IMR-90 (cell line): ENCODE measurements around the gene ELP2. TPM values are rescaled to one million over a fixed set of nuclear protein-coding genes. Genes with fewer than 3 reads are reported as not detected.
A peak's percentile ranks its signal among the peaks of the same experiment; 100 is the strongest.

ENCODE experiments used
- ATAC-seq: fragments of 200-7000 bp; cut with Tn5 transposase; 2 replicates; pipeline ENCODE4 v1.9.1; 2020; ENCODE audit warnings: low read depth, mild to moderate bottlenecking, moderate library complexity
- BruUV-seq: library from RNA; stranded (reverse); fragments of 400-500 nt; replicated peaks from 2 replicates; lab custom pipeline; 2021; lab: Mats Ljungman, UMichigan
- CTCF ChIA-PET: fragments of 300-600 bp; formaldehyde crosslinking; extraction: SDS; loops from one replicate; lab custom pipeline; 2021; ENCODE audit warnings: antibody characterized with exemption; lab: Yijun Ruan, JAX
- POLR2A ChIA-PET: fragments of 300-600 bp; sonication (Branson Sonifier 250); formaldehyde crosslinking; loops from one replicate; lab custom pipeline; 2022; ENCODE audit warnings: antibody characterized with exemption; ENCODE audit not compliant: unreplicated experiment; lab: Charles Lee
- DNase-seq: peaks from one replicate; pipeline ENCODE4 v3.0.0; 2013
- H2AFZ ChIP-seq: replicated peaks from 2 replicates; pipeline ENCODE3; 2013; ENCODE audit warnings: low read length, mild to moderate bottlenecking; ENCODE audit not compliant: poor library complexity
- H2AK5ac ChIP-seq: 2 replicates; pipeline ENCODE4 v1.6.1; 2013; ENCODE audit warnings: low read depth, low read length, inconsistent platforms
- H2AK9ac ChIP-seq: replicated peaks from 2 replicates; pipeline ENCODE3; 2013; ENCODE audit warnings: mild to moderate bottlenecking, low read depth, low read length, moderate library complexity; ENCODE audit not compliant: poor library complexity
- H2BK120ac ChIP-seq: 2 replicates; pipeline ENCODE4 v1.6.1; 2013; ENCODE audit warnings: low read depth, low read length, inconsistent platforms
- H2BK15ac ChIP-seq: 3 replicates; pipeline ENCODE4 v1.6.1; 2013; ENCODE audit warnings: low read depth, low read length, inconsistent platforms
- H2BK20ac ChIP-seq: 2 replicates; pipeline ENCODE4 v1.6.1; 2013; ENCODE audit warnings: low read depth, mild to moderate bottlenecking, inconsistent platforms, low read length, moderate library complexity
- H2BK5ac ChIP-seq: 2 replicates; pipeline ENCODE4 v1.6.1; 2013; ENCODE audit warnings: mild to moderate bottlenecking, low read depth, low read length, inconsistent platforms; ENCODE audit not compliant: poor library complexity, severe bottlenecking
- H3K14ac ChIP-seq: replicated peaks from 2 replicates; pipeline ENCODE4 v1.6.1; 2013; ENCODE audit warnings: low read depth, low read length, inconsistent platforms
- H3K18ac ChIP-seq: 2 replicates; pipeline ENCODE4 v1.6.1; 2013; ENCODE audit warnings: low read depth, low read length, control low read depth
- H3K23ac ChIP-seq: 2 replicates; pipeline ENCODE4 v1.6.1; 2013; ENCODE audit warnings: low read depth, low read length, inconsistent platforms
- H3K27ac ChIP-seq: 2 replicates; pipeline ENCODE4 v1.5.1; 2013; ENCODE audit warnings: mild to moderate bottlenecking, control low read depth, low read length; ENCODE audit not compliant: insufficient read depth
- H3K27me3 ChIP-seq: 2 replicates; pipeline ENCODE4 v1.6.1; 2013; ENCODE audit warnings: low read length; ENCODE audit not compliant: control insufficient read depth, insufficient read depth
- H3K36me3 ChIP-seq: 2 replicates; pipeline ENCODE4 v1.6.1; 2013; ENCODE audit warnings: low read length, mixed read lengths; ENCODE audit not compliant: control insufficient read depth, insufficient read depth
- H3K4ac ChIP-seq: 2 replicates; pipeline ENCODE4 v1.6.1; 2013; ENCODE audit warnings: low read depth, low read length, inconsistent platforms
- H3K4me1 ChIP-seq: 2 replicates; pipeline ENCODE4 v1.6.1; 2013; ENCODE audit warnings: low read length, mixed read lengths; ENCODE audit not compliant: control insufficient read depth, insufficient read depth
- H3K4me2 ChIP-seq: 2 replicates; pipeline ENCODE4 v1.6.1; 2013; ENCODE audit warnings: low read depth, mild to moderate bottlenecking, control low read depth, low read length, moderate library complexity
- H3K4me3 ChIP-seq: 2 replicates; pipeline ENCODE4 v1.5.1; 2013; ENCODE audit warnings: low read depth, mild to moderate bottlenecking, control low read depth, low read length, moderate library complexity; ENCODE audit not compliant: insufficient read depth
- H3K56ac ChIP-seq: 2 replicates; pipeline ENCODE4 v1.6.1; 2013; ENCODE audit warnings: low read length, inconsistent platforms; ENCODE audit not compliant: insufficient read depth; ENCODE audit errors: extremely low read depth
- H3K79me1 ChIP-seq, 2 experiments: 2 replicates each; pipeline ENCODE4 v1.6.1; 2013; ENCODE audit warnings: low read length in 2 of 2, inconsistent platforms in 1 of 2, low read depth in 1 of 2
- H3K9ac ChIP-seq: 2 replicates; pipeline ENCODE4 v1.6.1; 2013; ENCODE audit warnings: low read depth, low read length, control low read depth
- H3K9me1 ChIP-seq: 2 replicates; pipeline ENCODE4 v1.6.1; 2013; ENCODE audit warnings: low read length, inconsistent platforms; ENCODE audit not compliant: insufficient read depth
- H3K9me3 ChIP-seq: 2 replicates; pipeline ENCODE4 v1.6.1; 2013; ENCODE audit warnings: low read length; ENCODE audit not compliant: control insufficient read depth, insufficient read depth
- H4K20me1 ChIP-seq: 2 replicates; pipeline ENCODE4 v1.6.1; 2013; ENCODE audit warnings: low read length, inconsistent platforms; ENCODE audit not compliant: insufficient read depth
- H4K5ac ChIP-seq: 2 replicates; pipeline ENCODE4 v1.6.1; 2013; ENCODE audit warnings: mild to moderate bottlenecking, low read depth, low read length, control low read depth
- H4K8ac ChIP-seq, 2 experiments: 2 replicates each; pipeline ENCODE4 v1.6.1; 2013; ENCODE audit warnings: low read depth in 2 of 2, low read length in 2 of 2, control low read depth in 1 of 2, inconsistent platforms in 1 of 2
- H4K91ac ChIP-seq: 2 replicates; pipeline ENCODE4 v1.6.1; 2013; ENCODE audit warnings: low read depth, low read length, inconsistent platforms; ENCODE audit not compliant: insufficient read depth
- BHLHE40 ChIP-seq: fragments of 150-350 bp; IDR thresholded peaks from 2 replicates; pipeline ENCODE4 v1.6.1; 2016; ENCODE audit warnings: mild to moderate bottlenecking, low read depth, low read length
- CEBPB ChIP-seq: IDR thresholded peaks from 2 replicates; pipeline ENCODE4 v1.6.1; 2012; ENCODE audit warnings: low read depth, low read length, improper control_type of control experiment
- MXI1 ChIP-seq: IDR thresholded peaks from 2 replicates; pipeline ENCODE4 v1.6.1; 2012; ENCODE audit warnings: low read depth, mild to moderate bottlenecking, low read length, moderate library complexity, borderline replicate concordance
- RFX5 ChIP-seq: IDR thresholded peaks from 2 replicates; pipeline ENCODE4 v1.8.0; 2012; ENCODE audit warnings: low read depth, mild to moderate bottlenecking, low read length, moderate library complexity
- WGBS, 2 experiments: methylation state at CpG; one replicate each; pipeline versions ENCODE4 v1.1.5 to v1.1.7; 2013; ENCODE audit warnings: missing lambda C conversion rate in 2 of 2; ENCODE audit not compliant: insufficient read length in 1 of 2; ENCODE audit errors: extremely low coverage in 2 of 2; 5-methylcytosine and 5-hydroxymethylcytosine counted together
- dilution Hi-C: fragments of 300-500 bp; cut with HindIII; formaldehyde crosslinking; loops from one replicate; pipeline ENCODE4 v1.14.3; 2018; ENCODE audit warnings: low sequenced_read_pairs; ENCODE audit not compliant: unreplicated experiment
- in situ Hi-C: fragments of 300-500 bp; cut with MboI; formaldehyde crosslinking; loops from 3 replicates; pipeline ENCODE4 v1.14.3; 2019; ENCODE audit warnings: low sequenced_read_pairs, inconsistent platforms, mixed read lengths
- intact Hi-C: fragments of 100-400 bp; cut with micrococcal nuclease; formaldehyde crosslinking; loops from 2 replicates; pipeline ENCODE4 v1.10.0; 2022
- polyA plus RNA-seq, 3 experiments: library from polyadenylated mRNA; depleted of rRNA; stranded (reverse); fragments of >200 nt; gene quantifications; 2 replicates each; pipeline ENCODE4 v1.2.3, GENCODE V29; 2012; ENCODE audit warnings: low replicate concordance in 1 of 3
- total RNA-seq: library from RNA; depleted of rRNA; stranded (reverse); fragments of >200 nt; gene quantifications from 2 replicates; pipeline ENCODE4 v1.2.3, GENCODE V29; 2012

The ELP2 gene
- total and polyA plus RNA-seq, 2 of the 4 experiments (the other 2 are of a cell fraction): 48.1 to 161 TPM

GRCh38 chr18:36181898-36182506 is 52.3 kb downstream of the ELP2 start:
- intact Hi-C loops (loop anchor here (2.0 kb wide), 1 partner anchor 53 kb away; the partner anchor contains the start of genes ELP2 and SLC39A6), dilution Hi-C loops (no loop called here), in situ Hi-C loops (no loop called here)
- H3K9me1 ChIP-seq: peaks cover 12% of the 10 kb centered on the region
- no peak overlapping the region for H2BK20ac ChIP-seq
- 88% methylated on average over 1 of the region's 3 CpGs; no CpG with 5 or more reads in 1 of the 2 experiments for WGBS, 2 experiments
- H3K56ac ChIP-seq: no peak overlapping the region
- no peak overlapping the region; the same call in 1 of the 2 replicates for H4K91ac ChIP-seq
- no peak overlapping the region for H3K4ac ChIP-seq
- BruUV-seq: no TSS peak
- no peak overlapping the region for H2BK15ac ChIP-seq
- no peak overlapping the region for H2AK9ac ChIP-seq
- H2AK5ac ChIP-seq: 0 out of 2 replicates have a peak overlapping the region, but pooled peaks have one; percentile 1
- H2BK120ac ChIP-seq: no peak overlapping the region
- no peaks in the 10 kb centered on the region for H3K9me3 ChIP-seq
- ATAC-seq (no peak), DNase-seq (no peak)
- no peaks in the 10 kb centered on the region for H3K27me3 ChIP-seq
- POLR2A ChIA-PET: no interaction called here
- H3K4me1 ChIP-seq: peaks cover 15% of the 10 kb centered on the region
- 0 out of 2 replicates have a peak overlapping the region, but pooled peaks have one; percentile 19 for H3K18ac ChIP-seq
- no peak overlapping the region for H2AFZ ChIP-seq
- H3K4me2 ChIP-seq: no peak overlapping the region
- H3K36me3 ChIP-seq: peaks cover 3% of the 10 kb centered on the region; the same call in 1 of the 2 replicates
- no peak overlapping the region for H3K27ac ChIP-seq
- H3K23ac ChIP-seq: no peak overlapping the region
- H3K79me1 ChIP-seq: 0 out of 4 replicates have a peak, but pooled peaks cover 0 to 5% of the 10 kb centered on the region in 2 experiments
- H4K5ac ChIP-seq: peak overlapping the region; percentile 27
- no peak overlapping the region for H3K14ac ChIP-seq
- CTCF ChIA-PET: no interaction called here
- H3K9ac ChIP-seq: no peak overlapping the region
- H4K20me1 ChIP-seq: peaks cover 4% of the 10 kb centered on the region; the same call in 1 of the 2 replicates
- no peak overlapping the region for H3K4me3 ChIP-seq
- no peak overlapping the region for H4K8ac ChIP-seq
- no peak for TF ChIP-seq RFX5
- TF ChIP-seq CEBPB: no peak
- TF ChIP-seq BHLHE40: no peak
- no peak for TF ChIP-seq MXI1
- no peak overlapping the region for H2BK5ac ChIP-seq
